HEK293 (cell line): ENCODE data around the gene TBCC.

Experiments
- CTCF ChIA-PET: fragments of 350-600 bp; formaldehyde crosslinking; extraction: SDS; loops from one replicate; lab custom pipeline; 2021; ENCODE audit warnings: antibody characterized with exemption; lab: Yijun Ruan, JAX
- POLR2A ChIA-PET: fragments of 300-600 bp; formaldehyde crosslinking; extraction: SDS; loops from one replicate; lab custom pipeline; 2020; ENCODE audit warnings: antibody characterized with exemption, inconsistent platforms; lab: Yijun Ruan, JAX
- H3K27ac ChIP-seq: fragments of 200-500 bp; sonication (Bioruptor generic); 2 replicates; pipeline ENCODE4 v1.5.1; 2014; ENCODE audit warnings: low read depth, low read length, control low read depth, inconsistent platforms; ENCODE audit errors: extremely low read depth
- H3K36me3 ChIP-seq, 2 experiments: fragments of 200-500 bp in 1 of 2; sonication (Bioruptor generic) in 1 of 2; 1 replicate in 1 of 2; 2 replicates in 1 of 2; pipeline ENCODE4 v1.5.1; 2014 to 2017; ENCODE audit warnings: inconsistent platforms in 2 of 2, low read length in 2 of 2; ENCODE audit not compliant: control insufficient read depth in 2 of 2, insufficient read depth in 1 of 2
- H3K4me1 ChIP-seq: fragments of 200-500 bp; sonication (Bioruptor generic); 2 replicates; pipeline ENCODE4 v1.5.1; 2014; ENCODE audit warnings: mild to moderate bottlenecking, low read length, inconsistent platforms; ENCODE audit not compliant: control insufficient read depth, insufficient read depth
- H3K4me3 ChIP-seq: 2 replicates; pipeline ENCODE4 v1.5.1; 2011; ENCODE audit warnings: low read depth, mild to moderate bottlenecking, control low read depth, low read length, moderate library complexity
- H3K9me3 ChIP-seq: fragments of 200-500 bp; sonication (Bioruptor generic); 2 replicates; pipeline ENCODE4 v1.5.1; 2014; ENCODE audit warnings: low read depth, low read length, inconsistent platforms; ENCODE audit not compliant: control insufficient read depth, insufficient read depth
- BCL6B ChIP-seq: fragments of 450-650 bp; formaldehyde crosslinking; IDR thresholded peaks from 2 replicates; pipeline ENCODE4 v1.5.1; 2017; ENCODE audit warnings: missing biosample characterization, missing genetic modification characterization
- IKZF3 ChIP-seq: fragments of 450-650 bp; IDR thresholded peaks from 2 replicates; pipeline ENCODE4 v1.5.0; 2018; ENCODE audit warnings: missing biosample characterization, mild to moderate bottlenecking, missing genetic modification characterization, moderate library complexity
- KLF8 ChIP-seq: fragments of 450-650 bp; formaldehyde crosslinking; IDR thresholded peaks from 2 replicates; pipeline ENCODE4 v1.5.1; 2016; ENCODE audit warnings: missing biosample characterization, missing genetic modification characterization
- MEIS1 ChIP-seq: sonication (generic); formaldehyde crosslinking; IDR thresholded peaks from 2 replicates; pipeline ENCODE4 v1.8.1; 2022; ENCODE audit warnings: missing genetic modification reagents, mild to moderate bottlenecking, borderline replicate concordance
- MYNN ChIP-seq: fragments of 450-650 bp; formaldehyde crosslinking; IDR thresholded peaks from 2 replicates; pipeline ENCODE4 v1.5.1; 2016; ENCODE audit warnings: missing biosample characterization, missing genetic modification characterization, borderline replicate concordance
- SALL2 ChIP-seq: fragments of 450-650 bp; formaldehyde crosslinking; IDR thresholded peaks from 2 replicates; pipeline ENCODE4 v1.5.0; 2017; ENCODE audit warnings: missing biosample characterization, mild to moderate bottlenecking, missing genetic modification characterization, borderline replicate concordance
- ZBTB26 ChIP-seq: fragments of 450-650 bp; formaldehyde crosslinking; optimal IDR thresholded peaks from 2 replicates; pipeline ENCODE3; 2016; ENCODE audit warnings: missing biosample characterization, mild to moderate bottlenecking, missing genetic modification characterization
- ZBTB7A ChIP-seq: fragments of 450-650 bp; formaldehyde crosslinking; IDR thresholded peaks from 2 replicates; pipeline ENCODE4 v1.5.1; 2016; ENCODE audit warnings: low read depth, missing biosample characterization, missing genetic modification characterization
- ZNF223 ChIP-seq: fragments of 450-650 bp; formaldehyde crosslinking; IDR thresholded peaks from 2 replicates; pipeline ENCODE4 v1.5.1; 2016; ENCODE audit warnings: missing biosample characterization, missing genetic modification characterization
- ZNF501 ChIP-seq: fragments of 450-650 bp; formaldehyde crosslinking; IDR thresholded peaks from 2 replicates; pipeline ENCODE4 v1.5.1; 2016; ENCODE audit warnings: missing biosample characterization, missing genetic modification characterization
- ZNF510 ChIP-seq: fragments of 450-650 bp; formaldehyde crosslinking; IDR thresholded peaks from 2 replicates; pipeline ENCODE4 v1.5.1; 2018; ENCODE audit warnings: mild to moderate bottlenecking, missing genetic modification characterization, missing biosample characterization; ENCODE audit not compliant: insufficient replicate concordance
- ZNF580 ChIP-seq: fragments of 450-650 bp; formaldehyde crosslinking; IDR thresholded peaks from 2 replicates; pipeline ENCODE4 v1.5.1; 2016; ENCODE audit warnings: missing biosample characterization, missing genetic modification characterization
- ZNF677 ChIP-seq: fragments of 450-650 bp; IDR thresholded peaks from 2 replicates; pipeline ENCODE4 v1.5.0; 2018; ENCODE audit warnings: missing biosample characterization, mild to moderate bottlenecking, missing genetic modification characterization, moderate library complexity
- ZNF776 ChIP-seq: fragments of 450-650 bp; formaldehyde crosslinking; IDR thresholded peaks from 2 replicates; pipeline ENCODE4 v1.5.0; 2017; ENCODE audit warnings: missing biosample characterization, missing genetic modification characterization, borderline replicate concordance
- ZNF791 ChIP-seq: fragments of 450-650 bp; formaldehyde crosslinking; IDR thresholded peaks from 2 replicates; pipeline ENCODE4 v1.5.1; 2016; ENCODE audit warnings: missing biosample characterization, missing genetic modification characterization
- ZXDB ChIP-seq: fragments of 450-650 bp; formaldehyde crosslinking; IDR thresholded peaks from 2 replicates; pipeline ENCODE4 v1.5.1; 2016; ENCODE audit warnings: missing biosample characterization, missing genetic modification characterization
- TF ChIP-seq, protein P1 (sequence below): fragments of 450-650 bp; formaldehyde crosslinking; IDR thresholded peaks from 2 replicates; pipeline ENCODE4 v1.5.1; 2016; ENCODE audit warnings: missing biosample characterization, missing genetic modification characterization
- TF ChIP-seq, protein P2 (sequence below): fragments of 450-650 bp; formaldehyde crosslinking; IDR thresholded peaks from 2 replicates; pipeline ENCODE4; 2016; ENCODE audit warnings: missing biosample characterization, missing genetic modification characterization
- TF ChIP-seq, protein P3 (sequence below): fragments of 450-650 bp; formaldehyde crosslinking; IDR thresholded peaks from 2 replicates; pipeline ENCODE4 v1.5.1; 2016; ENCODE audit warnings: missing biosample characterization, missing genetic modification characterization

TBCC gene

GRCh38 chr6:42702200-42702599 lies 43.7 kb downstream of the TBCC start (continued):
- TF ChIP-seq, protein P1, sequence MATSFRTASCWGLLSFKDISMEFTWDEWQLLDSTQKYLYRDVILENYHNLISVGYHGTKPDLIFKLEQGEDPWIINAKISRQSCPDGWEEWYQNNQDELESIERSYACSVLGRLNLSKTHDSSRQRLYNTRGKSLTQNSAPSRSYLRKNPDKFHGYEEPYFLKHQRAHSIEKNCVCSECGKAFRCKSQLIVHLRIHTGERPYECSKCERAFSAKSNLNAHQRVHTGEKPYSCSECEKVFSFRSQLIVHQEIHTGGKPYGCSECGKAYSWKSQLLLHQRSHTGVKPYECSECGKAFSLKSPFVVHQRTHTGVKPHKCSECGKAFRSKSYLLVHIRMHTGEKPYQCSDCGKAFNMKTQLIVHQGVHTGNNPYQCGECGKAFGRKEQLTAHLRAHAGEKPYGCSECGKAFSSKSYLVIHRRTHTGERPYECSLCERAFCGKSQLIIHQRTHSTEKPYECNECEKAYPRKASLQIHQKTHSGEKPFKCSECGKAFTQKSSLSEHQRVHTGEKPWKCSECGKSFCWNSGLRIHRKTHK (tag by site-specific recombination) = no peak
- no peak for TF ChIP-seq MYNN

DNA sequence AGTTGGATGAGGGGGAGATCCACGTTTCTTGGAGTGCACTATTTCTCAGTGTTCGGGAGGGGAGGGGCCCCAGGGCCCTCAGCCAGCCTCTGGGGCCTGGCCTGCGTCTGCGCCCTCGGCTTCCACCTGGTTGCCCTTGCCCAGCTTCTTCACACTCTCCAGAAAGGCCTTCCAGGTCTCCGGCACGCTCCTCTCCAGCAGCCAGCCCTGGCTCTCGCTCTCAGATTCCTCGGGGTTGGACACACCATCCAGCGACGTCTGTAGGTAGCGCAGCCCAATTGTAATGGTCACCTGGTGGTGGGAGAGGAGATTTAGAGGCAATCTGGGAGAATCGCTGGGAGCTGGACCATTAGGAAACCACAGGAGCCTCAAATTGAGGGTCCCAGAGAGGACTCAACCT lies 47.7 kb downstream of the TBCC start:
- H3K9me3 ChIP-seq = no peaks in the 10 kb centered on the region
- ChIA-PET CTCF (interaction anchor here (1.2 to 2.1 kb wide), 2 partner anchors 28 to 203 kb away, joined by 3 to 7 read pairs; no protein-coding TSS in a partner anchor), POLR2A (no interaction called here)
- H3K36me3 ChIP-seq = peaks cover 9 to 19% of the 10 kb centered on the region in 2 experiments
- H3K27ac ChIP-seq = no peak overlapping the region
- no peak overlapping the region for H3K4me3 ChIP-seq
- no peaks in the 10 kb centered on the region for H3K4me1 ChIP-seq
- no peak for TF ChIP-seq ZNF776 (tag by site-specific recombination)
- no peak for TF ChIP-seq ZNF223 (tag by site-specific recombination)
- TF ChIP-seq ZBTB26 (tag by site-specific recombination) = no peak
- TF ChIP-seq ZXDB (tag by site-specific recombination) = no peak
- no peak for TF ChIP-seq IKZF3 (tag by site-specific recombination)
- TF ChIP-seq BCL6B = no peak
- TF ChIP-seq ZNF501 = no peak
- TF ChIP-seq ZNF510 (tag by site-specific recombination) = no peak
- TF ChIP-seq, protein P2, sequence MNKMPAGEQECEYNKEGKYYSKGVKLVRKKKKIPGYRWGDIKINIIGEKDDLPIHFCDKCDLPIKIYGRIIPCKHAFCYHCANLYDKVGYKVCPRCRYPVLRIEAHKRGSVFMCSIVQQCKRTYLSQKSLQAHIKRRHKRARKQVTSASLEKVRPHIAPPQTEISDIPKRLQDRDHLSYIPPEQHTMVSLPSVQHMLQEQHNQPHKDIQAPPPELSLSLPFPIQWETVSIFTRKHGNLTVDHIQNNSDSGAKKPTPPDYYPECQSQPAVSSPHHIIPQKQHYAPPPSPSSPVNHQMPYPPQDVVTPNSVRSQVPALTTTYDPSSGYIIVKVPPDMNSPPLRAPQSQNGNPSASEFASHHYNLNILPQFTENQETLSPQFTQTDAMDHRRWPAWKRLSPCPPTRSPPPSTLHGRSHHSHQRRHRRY (tag by site-specific recombination) = no peak
- TF ChIP-seq, protein P3, sequence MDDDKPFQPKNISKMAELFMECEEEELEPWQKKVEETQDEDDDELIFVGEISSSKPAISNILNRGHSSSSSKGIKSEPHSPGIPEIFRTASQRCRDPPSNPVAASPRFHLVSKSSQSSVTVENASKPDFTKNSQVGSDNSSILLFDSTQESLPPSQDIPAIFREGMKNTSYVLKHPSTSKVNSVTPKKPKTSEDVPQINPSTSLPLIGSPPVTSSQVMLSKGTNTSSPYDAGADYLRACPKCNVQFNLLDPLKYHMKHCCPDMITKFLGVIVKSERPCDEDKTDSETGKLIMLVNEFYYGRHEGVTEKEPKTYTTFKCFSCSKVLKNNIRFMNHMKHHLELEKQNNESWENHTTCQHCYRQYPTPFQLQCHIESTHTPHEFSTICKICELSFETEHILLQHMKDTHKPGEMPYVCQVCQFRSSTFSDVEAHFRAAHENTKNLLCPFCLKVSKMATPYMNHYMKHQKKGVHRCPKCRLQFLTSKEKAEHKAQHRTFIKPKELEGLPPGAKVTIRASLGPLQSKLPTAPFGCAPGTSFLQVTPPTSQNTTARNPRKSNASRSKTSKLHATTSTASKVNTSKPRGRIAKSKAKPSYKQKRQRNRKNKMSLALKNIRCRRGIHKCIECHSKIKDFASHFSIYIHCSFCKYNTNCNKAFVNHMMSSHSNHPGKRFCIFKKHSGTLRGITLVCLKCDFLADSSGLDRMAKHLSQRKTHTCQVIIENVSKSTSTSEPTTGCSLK (tag by site-specific recombination) = no peak
- TF ChIP-seq ZNF677 (tag by site-specific recombination) = no peak
- TF ChIP-seq ZNF580 (tag by site-specific recombination) = no peak

DNA sequence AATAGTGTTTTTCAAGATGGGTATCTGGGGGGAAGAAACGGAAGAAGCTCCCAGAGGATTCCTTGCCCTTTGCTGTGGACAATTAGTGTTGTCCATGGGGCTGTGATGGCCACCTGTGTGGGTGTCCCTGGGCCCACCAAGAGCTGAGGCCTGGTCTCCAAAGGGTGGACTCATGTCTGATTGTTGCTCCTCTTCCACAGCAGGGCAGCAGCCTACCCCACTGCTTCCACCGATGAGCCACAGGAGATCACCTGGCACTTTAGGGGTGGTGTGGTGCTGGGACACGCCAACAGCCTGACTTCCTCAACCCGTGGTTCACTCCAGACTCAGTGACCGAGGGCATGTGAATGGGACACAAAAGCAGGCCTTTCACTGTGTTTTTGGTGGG lies 48.6 kb downstream of the TBCC start:
- H3K4me1 ChIP-seq = no peaks in the 10 kb centered on the region
- peaks cover 15 to 29% of the 10 kb centered on the region in 2 experiments for H3K36me3 ChIP-seq
- TF ChIP-seq ZBTB7A (tag by site-specific recombination) (no peak), ZNF791 (no peak), SALL2 (no peak), MEIS1 (no peak), KLF8 (tag by site-specific recombination) (no peak)
- TF ChIP-seq, all 188 proteins: peak for 0
- no peak overlapping the region for H3K4me3 ChIP-seq
- ChIA-PET CTCF (interaction anchor here (1.2 to 2.1 kb wide), 3 partner anchors 29 to 204 kb away, joined by 3 to 7 read pairs (median 6); no protein-coding TSS in a partner anchor), POLR2A (interaction anchor here (1.0 kb wide), 1 partner anchor 86 kb away, joined by 4 read pairs; no protein-coding TSS in a partner anchor)
- no peak overlapping the region for H3K27ac ChIP-seq
- H3K9me3 ChIP-seq = no peaks in the 10 kb centered on the region
